Measurements from ENCODE around the gene MYOCOS.

The MYOCOS gene

DNA sequence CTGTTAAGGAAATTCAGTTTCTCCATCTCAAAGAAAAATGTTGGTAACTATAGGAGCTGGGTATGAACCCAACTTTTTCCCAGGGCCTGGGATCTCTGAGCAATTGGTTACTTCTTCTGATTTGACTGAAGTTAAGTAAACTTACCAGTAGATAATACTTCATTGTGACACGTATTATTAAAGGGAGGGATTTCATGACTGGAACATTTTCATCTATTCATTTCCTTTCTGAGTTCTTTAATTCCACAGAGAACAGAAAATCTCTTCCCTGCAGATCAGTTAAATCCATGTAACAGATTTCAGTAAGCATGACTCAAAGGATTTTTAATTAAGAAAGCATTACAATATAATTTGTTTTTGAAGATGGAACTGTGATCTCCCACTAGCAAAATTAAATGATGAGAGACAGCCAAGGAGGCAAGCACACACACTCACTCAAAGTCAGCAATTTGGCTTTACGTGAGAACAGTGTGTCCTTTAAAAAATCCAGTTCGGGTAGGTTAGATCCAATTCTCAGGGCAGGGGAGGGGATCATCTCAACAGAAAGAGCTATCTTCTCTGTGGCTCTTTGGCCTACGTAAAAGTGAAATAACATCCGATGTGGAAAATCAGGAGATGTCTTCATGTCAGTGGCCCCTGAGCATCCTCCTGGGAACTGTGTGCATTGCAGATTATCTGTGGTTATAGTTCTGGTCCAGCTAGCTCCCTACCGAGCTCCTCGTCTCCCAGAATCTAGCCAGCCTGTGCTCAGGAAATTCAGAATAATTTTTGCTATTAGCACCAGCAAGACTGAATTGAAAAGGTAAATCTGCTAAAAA is 41.2 kb downstream of the MYOCOS start:
- DNase-seq (ENCODE audit: low read depth), result no peak

- no peak for DNase-seq (ENCODE audit: low read depth)
Measured at GRCh38 chr1:171663854-171664575, 42.0 kb downstream of the MYOCOS start.

DNA sequence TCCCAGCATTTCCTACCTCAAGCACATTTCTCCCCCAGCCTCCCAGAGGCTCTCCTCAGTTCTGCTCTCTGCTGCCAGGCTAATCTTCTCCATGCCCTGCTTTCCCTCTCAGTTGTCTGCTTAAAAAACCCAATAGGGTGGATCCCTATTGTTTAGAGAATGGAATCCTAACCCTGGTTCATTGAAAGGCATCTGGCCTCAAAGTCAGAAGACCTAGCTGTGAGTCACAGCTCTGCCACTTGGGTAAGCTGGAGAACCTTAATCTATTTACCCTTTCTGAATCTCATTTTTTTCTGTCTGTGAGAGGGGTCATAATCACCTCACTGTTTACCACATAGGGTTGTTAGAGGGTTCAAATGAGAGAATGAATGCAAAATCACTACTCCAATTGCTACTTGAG is 42.9 kb downstream of the MYOCOS start:
- no peak for DNase-seq (ENCODE audit: low read depth)

DNA sequence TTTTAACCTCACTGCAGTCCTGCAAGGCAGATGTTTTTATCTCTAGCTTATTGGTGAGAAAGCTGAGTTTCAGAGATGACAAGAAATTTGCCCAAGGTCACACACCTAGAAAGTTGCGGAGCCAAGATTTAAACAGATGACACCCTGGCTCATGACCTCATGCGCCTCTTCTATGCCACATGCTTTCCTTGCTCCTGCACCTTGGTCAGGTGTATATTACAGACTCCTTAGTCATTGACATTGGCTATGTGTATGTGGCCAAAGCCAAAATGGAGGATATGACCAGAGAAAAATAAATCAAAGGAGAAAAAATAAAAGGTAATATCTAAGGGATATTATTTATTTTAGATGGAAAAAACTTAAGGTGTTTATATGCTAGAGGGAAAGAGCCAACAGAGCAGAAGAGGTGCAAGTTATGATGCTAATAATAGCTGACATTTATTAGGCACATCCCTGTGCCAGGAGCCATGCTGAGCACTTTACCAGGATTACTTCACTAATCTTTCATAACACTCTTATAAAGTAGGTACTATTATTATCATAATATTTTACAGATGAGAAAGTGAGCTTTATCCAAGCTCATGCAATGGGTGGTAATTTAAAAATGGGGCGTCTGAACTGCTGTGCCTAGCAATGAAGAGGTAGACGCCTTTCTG is 44.2 kb downstream of the MYOCOS start:
- DNase-seq (ENCODE audit: low read depth), result no peak

DNA sequence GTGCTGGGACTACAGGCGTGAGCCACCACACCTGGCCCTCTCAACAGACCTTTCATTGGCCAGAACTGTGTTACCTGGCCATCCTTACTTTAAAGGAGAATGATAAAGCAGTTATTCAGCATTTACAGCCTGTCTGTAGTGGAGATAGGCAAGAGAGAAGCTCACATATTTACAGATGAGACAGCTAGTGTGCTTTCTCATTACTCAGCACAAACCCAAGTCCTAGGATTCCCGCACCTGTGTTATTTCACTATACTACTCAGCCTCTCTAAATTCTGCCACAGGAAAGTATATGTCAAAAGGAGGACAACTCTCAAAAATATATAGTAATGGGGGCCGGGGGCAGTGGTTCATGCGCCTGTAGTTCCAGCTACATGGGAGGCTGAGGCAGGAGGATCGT is 46.3 kb downstream of the MYOCOS start:
- no peak for DNase-seq (ENCODE audit: low read depth)

GRCh38 chr1:171670739-171671138 is 48.7 kb downstream of the MYOCOS start:
- DNase-seq (ENCODE audit: low read depth), result no peak

GRCh38 chr1:171674431-171675405 is 52.7 kb downstream of the MYOCOS start:
- DNase-seq (ENCODE audit: low read depth), result no peak
